ENCODE measurements around the gene MIPOL1.

Gene MIPOL1

GRCh38 chr14:37253905-37254304, 56.2 kb downstream of the MIPOL1 start:
- POLR2A ChIA-PET: no interaction called here
- H3K4me3 ChIP-seq (ENCODE audit: low read depth, low read length): no peak overlapping the region
- CTCF ChIA-PET: interaction anchor here (1.1 to 2.4 kb wide), 2 partner anchors 614 to 621 kb away, joined by 3 to 12 read pairs; no protein-coding TSS in a partner anchor
- no peaks in the 10 kb centered on the region; a peak in 1 of 3 replicates for H3K36me3 ChIP-seq (ENCODE audit: control insufficient read depth in 2 of 2, insufficient read depth in 1 of 2, low read length in 2 of 2)
- TF ChIP-seq ZNF335 (tag by site-specific recombination; conservative IDR thresholded peaks at IDR 0.05) (no peak), ZNF660 (tag by site-specific recombination; IDR thresholded peaks at IDR 0.05) (peak; percentile 44; the same call in 1 of the 2 replicates), ZNF561 (tag by site-specific recombination; IDR thresholded peaks at IDR 0.05; ENCODE audit: borderline replicate concordance) (no peak), ZNF132 (tag by site-specific recombination; IDR thresholded peaks at IDR 0.05; ENCODE audit: borderline replicate concordance) (no peak)
- no peaks in the 10 kb centered on the region for H3K9me3 ChIP-seq (ENCODE audit: control insufficient read depth, insufficient read depth, low read depth, low read length)
- H3K27ac ChIP-seq (ENCODE audit: extremely low read depth, low read depth, low read length): no peak overlapping the region
- no peaks in the 10 kb centered on the region for H3K4me1 ChIP-seq (ENCODE audit: control insufficient read depth, insufficient read depth, low read length)

- no peak for TF ChIP-seq ZNF114 (tag by site-specific recombination; IDR thresholded peaks at IDR 0.05)
- no peak for TF ChIP-seq ZNF510 (tag by site-specific recombination; IDR thresholded peaks at IDR 0.05; ENCODE audit: insufficient replicate concordance)
- peak; percentile 72 for TF ChIP-seq PRDM10 (tag by site-specific recombination; IDR thresholded peaks at IDR 0.05)
- TF ChIP-seq YY1 (tag by site-specific recombination; IDR thresholded peaks at IDR 0.05): no peak
- Histone ChIP-seq H3K9me3 (ENCODE audit: control insufficient read depth, insufficient read depth, low read depth, low read length) (no peaks in the 10 kb centered on the region), H3K4me1 (ENCODE audit: control insufficient read depth, insufficient read depth, low read length) (no peaks in the 10 kb centered on the region), H3K36me3 (ENCODE audit: control insufficient read depth in 2 of 2, insufficient read depth in 1 of 2, low read length in 2 of 2) (no peaks in the 10 kb centered on the region; a peak in 1 of 3 replicates), H3K4me3 (ENCODE audit: low read depth, low read length) (no peak overlapping the region), H3K27ac (ENCODE audit: extremely low read depth, low read depth, low read length) (no peak overlapping the region)
- ChIA-PET CTCF (interaction anchor here (0.7 to 1.3 kb wide), 3 partner anchors 8 to 489 kb away, joined by 3 read pairs; no protein-coding TSS in a partner anchor), POLR2A (no interaction called here)
Observed at GRCh38 chr14:37254411-37254947, 56.7 kb downstream of the MIPOL1 start.

- CTCF ChIA-PET: interaction anchor here (0.7 to 1.4 kb wide), 2 partner anchors 11 to 199 kb away, joined by 3 to 4 read pairs; no protein-coding TSS in a partner anchor
- POLR2A ChIA-PET: interaction anchor here (0.9 kb wide), 1 partner anchor 337 kb away, joined by 3 read pairs; the partner anchor contains the start of genes FOXA1 and TTC6
- TF ChIP-seq REPIN1 (tag by site-specific recombination; IDR thresholded peaks at IDR 0.05; ENCODE audit: low read depth): no peak
- no peak for TF ChIP-seq ZNF610 (tag by site-specific recombination; IDR thresholded peaks at IDR 0.05; ENCODE audit: borderline replicate concordance)
- no peak for TF ChIP-seq ZNF324 (tag by site-specific recombination; IDR thresholded peaks at IDR 0.05)
- no peak for TF ChIP-seq ZNF549 (tag by site-specific recombination; IDR thresholded peaks at IDR 0.05)
Observed at GRCh38 chr14:37257501-37258070, 59.8 kb downstream of the MIPOL1 start.

GRCh38 chr14:37262649-37263048, 64.9 kb downstream of the MIPOL1 start:
- Histone ChIP-seq H3K4me1 (ENCODE audit: control insufficient read depth, insufficient read depth, low read length) (peaks cover 3% of the 10 kb centered on the region), H3K27ac (ENCODE audit: extremely low read depth, low read depth, low read length) (no peak overlapping the region), H3K9me3 (ENCODE audit: control insufficient read depth, insufficient read depth, low read depth, low read length) (no peaks in the 10 kb centered on the region), H3K4me3 (ENCODE audit: low read depth, low read length) (no peak overlapping the region), H3K36me3 (ENCODE audit: control insufficient read depth in 2 of 2, insufficient read depth in 1 of 2, low read length in 2 of 2) (no peaks in the 10 kb centered on the region)
- POLR2A ChIA-PET: no interaction called here
- CTCF ChIA-PET: interaction anchor here (0.9 kb wide), 1 partner anchor 31 kb away, joined by 3 read pairs; no protein-coding TSS in a partner anchor
- TF ChIP-seq TSHZ1 (tag by site-specific recombination; IDR thresholded peaks at IDR 0.05; ENCODE audit: borderline replicate concordance) (no peak), ZFP69B (tag by site-specific recombination; IDR thresholded peaks at IDR 0.05) (no peak), GLI2 (tag by site-specific recombination; IDR thresholded peaks at IDR 0.05; ENCODE audit: borderline replicate concordance, low read depth) (no peak), REPIN1 (tag by site-specific recombination; IDR thresholded peaks at IDR 0.05; ENCODE audit: low read depth) (no peak), ZNF211 (tag by site-specific recombination; IDR thresholded peaks at IDR 0.05; ENCODE audit: low read depth) (no peak), ZNF670 (tag by site-specific recombination; IDR thresholded peaks at IDR 0.05; ENCODE audit: low read depth) (no peak), IKZF3 (tag by site-specific recombination; IDR thresholded peaks at IDR 0.05) (no peak), KLF10 (tag by site-specific recombination; IDR thresholded peaks at IDR 0.05) (no peak)

More at GRCh38 chr14:37257501-37258070, 59.8 kb downstream of the MIPOL1 start:
- no peaks in the 10 kb centered on the region for H3K4me1 ChIP-seq (ENCODE audit: control insufficient read depth, insufficient read depth, low read length)
- H3K36me3 ChIP-seq (ENCODE audit: control insufficient read depth in 2 of 2, insufficient read depth in 1 of 2, low read length in 2 of 2): no peaks in the 10 kb centered on the region
- H3K4me3 ChIP-seq (ENCODE audit: low read depth, low read length): no peak overlapping the region
- no peaks in the 10 kb centered on the region for H3K9me3 ChIP-seq (ENCODE audit: control insufficient read depth, insufficient read depth, low read depth, low read length)
- no peak overlapping the region for H3K27ac ChIP-seq (ENCODE audit: extremely low read depth, low read depth, low read length)
